ENCODE data around the gene DST. TPM values are rescaled to one million over a fixed set of nuclear protein-coding genes. Genes with fewer than 3 reads are reported as not detected.

DST gene
- total and polyA plus RNA-seq, 2 of the 8 experiments (the other 6 are each of a cell fraction or from before 2014, with no cell fraction given), result 49.4 to 116 TPM

DNA sequence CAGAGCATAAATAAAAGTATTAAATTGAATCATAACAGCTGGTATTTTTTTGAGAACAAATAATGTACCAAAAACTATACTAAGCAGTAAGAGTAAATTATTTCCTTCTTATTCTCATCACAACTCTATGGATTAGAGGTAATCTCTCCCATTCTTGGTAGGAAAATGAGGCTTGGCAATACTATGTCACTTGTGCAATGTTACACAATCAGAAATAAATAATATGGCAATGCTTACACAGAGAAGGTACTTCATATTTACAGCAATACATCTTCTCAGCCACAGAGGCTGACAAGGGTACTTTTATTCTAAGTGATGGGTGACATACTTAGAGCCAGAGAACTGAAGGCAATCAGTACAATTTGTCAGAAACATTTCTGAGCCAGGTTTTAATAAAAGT lies 3.9 kb downstream of the DST start (continued):
- TF ChIP-seq RBBP5 (IDR thresholded peaks at IDR 0.05; ENCODE audit: borderline replicate concordance, low read depth, low read length) (no peak), NANOG (IDR thresholded peaks at IDR 0.05; ENCODE audit: insufficient read depth, low read depth, low read length, poor library complexity, severe bottlenecking) (no peak), CEBPB (IDR thresholded peaks at IDR 0.05; ENCODE audit: low read depth, low read length) (no peak), YY1 (IDR thresholded peaks at IDR 0.05; ENCODE audit: low read depth, low read length) (no peak), NRF1 (IDR thresholded peaks at IDR 0.05; ENCODE audit: low read depth, low read length) (no peak), POLR2A (IDR thresholded peaks at IDR 0.05; ENCODE audit: control extremely low read depth in 1 of 2, low read depth in 2 of 2, low read length in 2 of 2) (no peak)
- TF ChIP-seq, protein P1, sequence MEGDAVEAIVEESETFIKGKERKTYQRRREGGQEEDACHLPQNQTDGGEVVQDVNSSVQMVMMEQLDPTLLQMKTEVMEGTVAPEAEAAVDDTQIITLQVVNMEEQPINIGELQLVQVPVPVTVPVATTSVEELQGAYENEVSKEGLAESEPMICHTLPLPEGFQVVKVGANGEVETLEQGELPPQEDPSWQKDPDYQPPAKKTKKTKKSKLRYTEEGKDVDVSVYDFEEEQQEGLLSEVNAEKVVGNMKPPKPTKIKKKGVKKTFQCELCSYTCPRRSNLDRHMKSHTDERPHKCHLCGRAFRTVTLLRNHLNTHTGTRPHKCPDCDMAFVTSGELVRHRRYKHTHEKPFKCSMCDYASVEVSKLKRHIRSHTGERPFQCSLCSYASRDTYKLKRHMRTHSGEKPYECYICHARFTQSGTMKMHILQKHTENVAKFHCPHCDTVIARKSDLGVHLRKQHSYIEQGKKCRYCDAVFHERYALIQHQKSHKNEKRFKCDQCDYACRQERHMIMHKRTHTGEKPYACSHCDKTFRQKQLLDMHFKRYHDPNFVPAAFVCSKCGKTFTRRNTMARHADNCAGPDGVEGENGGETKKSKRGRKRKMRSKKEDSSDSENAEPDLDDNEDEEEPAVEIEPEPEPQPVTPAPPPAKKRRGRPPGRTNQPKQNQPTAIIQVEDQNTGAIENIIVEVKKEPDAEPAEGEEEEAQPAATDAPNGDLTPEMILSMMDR (IDR thresholded peaks at IDR 0.05; ENCODE audit: control extremely low read depth in 1 of 3, insufficient read depth in 1 of 3, low read depth in 1 of 3, low read length in 3 of 3), result no peak
